SK-N-SH (cell line): ENCODE data around the gene FA2H. TPM values are rescaled to one million over a fixed set of nuclear protein-coding genes. Genes with fewer than 3 reads are reported as not detected.
"Not testable (repeated sequence)": the region's sequence is repeated elsewhere in the genome, so short reads cannot be mapped to it uniquely, and the experiment has no call there.

Source experiments
- CTCF ChIA-PET: fragments of 300-600, 350-600 bp; formaldehyde crosslinking; extraction: SDS; loops from one replicate; lab custom pipeline; 2021; lab: Yijun Ruan, JAX
- POLR2A ChIA-PET: fragments of 350-600 bp; sonication (Branson Sonifier 250); formaldehyde crosslinking; extraction: SDS; loops from one replicate; lab custom pipeline; 2020; ENCODE audit warnings: antibody characterized with exemption, inconsistent platforms; lab: Yijun Ruan, JAX
- DNase-seq: peaks from one replicate; pipeline ENCODE4 v3.0.0; 2012
- H2AFZ ChIP-seq: fragments of 200-600 bp; sonication (generic); 2 replicates; pipeline ENCODE4 v1.8.1; 2016; ENCODE audit warnings: antibody characterized with exemption, mild to moderate bottlenecking, low read depth
- H3F3A ChIP-seq: fragments of 200-600 bp; sonication (generic); replicated peaks from 2 replicates; pipeline ENCODE3; 2016; ENCODE audit warnings: antibody characterized with exemption, mild to moderate bottlenecking; ENCODE audit not compliant: insufficient read depth
- H3K27ac ChIP-seq, 2 experiments: fragments of 200-500 bp in 1 of 2; fragments of 200-600 bp in 1 of 2; sonication (Bioruptor generic) in 1 of 2; sonication (generic), shearing (Covaris generic) in 1 of 2; 2 replicates each; pipeline versions ENCODE4 v1.5.1 to v1.6.1; 2014 to 2016; ENCODE audit warnings: low read depth in 2 of 2, inconsistent platforms in 1 of 2, low read length in 1 of 2, mild to moderate bottlenecking in 1 of 2, mixed read lengths in 1 of 2
- H3K27me3 ChIP-seq: fragments of 200-600 bp; sonication (generic), shearing (Covaris generic); 2 replicates; pipeline ENCODE4 v1.6.1; 2016; ENCODE audit warnings: mixed run types; ENCODE audit not compliant: insufficient read depth
- H3K36me3 ChIP-seq, 2 experiments: fragments of 200-500 bp in 1 of 2; fragments of 200-600 bp in 1 of 2; sonication (Bioruptor generic) in 1 of 2; sonication (generic) in 1 of 2; replicated peaks in 1 of 2; 2 replicates each; pipeline versions ENCODE3 to v1.5.1; 2014 to 2016; ENCODE audit warnings: low read length in 1 of 2, mild to moderate bottlenecking in 1 of 2; ENCODE audit not compliant: insufficient read depth in 2 of 2, control insufficient read depth in 1 of 2
- H3K4me1 ChIP-seq, 2 experiments: fragments of 200-500 bp in 1 of 2; fragments of 200-600 bp in 1 of 2; sonication (Bioruptor generic) in 1 of 2; sonication (generic), shearing (Covaris generic) in 1 of 2; 2 replicates each; pipeline versions ENCODE4 v1.5.1 to v1.6.1; 2014 to 2016; ENCODE audit warnings: low read depth in 1 of 2, low read length in 1 of 2, mixed run types in 1 of 2; ENCODE audit not compliant: insufficient read depth in 2 of 2, control insufficient read depth in 1 of 2
- H3K4me2 ChIP-seq: fragments of 200-600 bp; sonication (generic), shearing (Covaris generic); 2 replicates; pipeline ENCODE4 v1.6.1; 2017; ENCODE audit warnings: mixed run types
- H3K4me3 ChIP-seq, 2 experiments: fragments of 200-500 bp in 1 of 2; fragments of 200-600 bp in 1 of 2; sonication (Bioruptor generic) in 1 of 2; sonication (generic), shearing (Covaris generic) in 1 of 2; 2 replicates each; pipeline versions ENCODE4 v1.5.1 to v1.8.1; 2014 to 2016; ENCODE audit warnings: low read depth in 2 of 2, inconsistent platforms in 1 of 2, low read length in 1 of 2, mild to moderate bottlenecking in 1 of 2, mixed read lengths in 1 of 2, moderate library complexity in 1 of 2
- H3K79me2 ChIP-seq: fragments of 200-600 bp; sonication (generic); 2 replicates; pipeline ENCODE4 v1.8.1; 2017; ENCODE audit warnings: mild to moderate bottlenecking; ENCODE audit not compliant: insufficient read depth
- H3K9ac ChIP-seq: fragments of 200-600 bp; sonication (generic); 2 replicates; pipeline ENCODE4 v1.6.1; 2017; ENCODE audit warnings: mixed run types
- H3K9me2 ChIP-seq: fragments of 200-600 bp; sonication (generic); 2 replicates; pipeline ENCODE4 v1.6.1; 2017; ENCODE audit warnings: mixed run types
- H3K9me3 ChIP-seq: fragments of 200-600 bp; sonication (generic); 2 replicates; pipeline ENCODE4 v1.6.1; 2017; ENCODE audit warnings: mixed run types, mild to moderate bottlenecking, moderate library complexity
- H4K20me1 ChIP-seq: fragments of 200-600 bp; sonication (generic); 2 replicates; pipeline ENCODE4 v1.6.1; 2017; ENCODE audit warnings: mild to moderate bottlenecking, mixed run types; ENCODE audit not compliant: insufficient read depth
- CHD2 ChIP-seq: fragments of 150-350 bp; IDR thresholded peaks from 2 replicates; pipeline ENCODE4 v1.6.1; 2018; ENCODE audit warnings: low read length; ENCODE audit not compliant: partially characterized antibody
- CTCF ChIP-seq: fragments of 200-600 bp; sonication (generic); IDR thresholded peaks from 2 replicates; pipeline ENCODE4 v1.6.1; 2017; ENCODE audit warnings: antibody characterized with exemption, mild to moderate bottlenecking, moderate library complexity
- EZH2phosphoT487 ChIP-seq: fragments of 200-600 bp; sonication (generic); IDR thresholded peaks from 2 replicates; pipeline ENCODE4 v1.6.1; 2017; ENCODE audit warnings: low read depth, mixed run types, mild to moderate bottlenecking, antibody characterized with exemption, moderate library complexity, borderline replicate concordance
- GATA2 ChIP-seq: sonication (generic); formaldehyde crosslinking; IDR thresholded peaks from 2 replicates; pipeline ENCODE4 v1.5.0; 2020; ENCODE audit warnings: mild to moderate bottlenecking, missing genetic modification reagents
- JUND ChIP-seq: IDR thresholded peaks from 2 replicates; pipeline ENCODE4 v1.4.0; 2012
- MEF2A ChIP-seq: IDR thresholded peaks from 2 replicates; pipeline ENCODE4 v1.4.0; 2012; ENCODE audit warnings: low read depth, borderline replicate concordance
- MXI1 ChIP-seq: IDR thresholded peaks from 2 replicates; pipeline ENCODE4 v1.6.1; 2012; ENCODE audit warnings: mild to moderate bottlenecking, low read depth, low read length, improper control_type of control experiment
- NFIC ChIP-seq: IDR thresholded peaks from 2 replicates; pipeline ENCODE4 v1.4.0; 2012; ENCODE audit warnings: borderline replicate concordance
- NRF1 ChIP-seq: IDR thresholded peaks from 2 replicates; pipeline ENCODE4 v1.6.1; 2012; ENCODE audit warnings: low read depth, mild to moderate bottlenecking, low read length
- POLR2AphosphoS5 ChIP-seq: IDR thresholded peaks from 2 replicates; pipeline ENCODE4 v1.6.1; 2012; ENCODE audit warnings: low read depth, low read length
- RAD21 ChIP-seq: IDR thresholded peaks from 2 replicates; pipeline ENCODE4 v1.6.1; 2012; ENCODE audit warnings: mild to moderate bottlenecking, low read length
- RXRA ChIP-seq: IDR thresholded peaks from 2 replicates; pipeline ENCODE4 v1.4.0; 2012; ENCODE audit warnings: low read depth, mild to moderate bottlenecking, borderline replicate concordance
- SMC3 ChIP-seq: IDR thresholded peaks from 2 replicates; pipeline ENCODE4 v1.6.1; 2012; ENCODE audit warnings: low read depth, low read length, improper control_type of control experiment
- TCF12 ChIP-seq: IDR thresholded peaks from 2 replicates; pipeline ENCODE4 v1.4.0; 2012
- USF1 ChIP-seq: IDR thresholded peaks from 2 replicates; pipeline ENCODE4 v1.4.0; 2012; ENCODE audit warnings: low read depth, borderline replicate concordance
- ZBTB33 ChIP-seq: IDR thresholded peaks from 2 replicates; pipeline ENCODE4 v1.4.0; 2012; ENCODE audit warnings: low read depth, borderline replicate concordance
- WGBS: methylation state at CpG from one replicate; pipeline ENCODE4 v1.1.6; 2017; ENCODE audit warnings: low lambda C conversion rate; 5-methylcytosine and 5-hydroxymethylcytosine counted together
- polyA plus RNA-seq, 3 experiments: library from polyadenylated mRNA; depleted of rRNA; stranded (reverse); fragments of >200 nt; gene quantifications; 2 replicates each; pipeline ENCODE4 v1.2.3, GENCODE V29; 2012

The FA2H gene
- polyA plus RNA-seq, 1 of the 3 experiments (the other 2 are of a cell fraction), result not detected

GRCh38 chr16:74723256-74723655 is 51.4 kb downstream of the FA2H start:
- no peaks in the 10 kb centered on the region for H3F3A ChIP-seq
- H3K27ac ChIP-seq, result no peak overlapping the region
- TF ChIP-seq ZBTB33, result no peak
- TF ChIP-seq, all 33 proteins: peak for 0
- no peaks in the 10 kb centered on the region for H4K20me1 ChIP-seq
- CTCF ChIA-PET, result interaction anchor here (0.6 to 3.3 kb wide), 2 partner anchors 90 to 281 kb away, joined by 3 to 13 read pairs; no protein-coding TSS in a partner anchor
- no peak overlapping the region for H3K4me3 ChIP-seq
- H3K4me2 ChIP-seq, result no peak overlapping the region
- no peaks in the 10 kb centered on the region; the same call in 1 of the 2 replicates for H3K27me3 ChIP-seq
- no peaks in the 10 kb centered on the region for H3K9me3 ChIP-seq
- no peak overlapping the region for H2AFZ ChIP-seq
- H3K79me2 ChIP-seq, result no peaks in the 10 kb centered on the region
- 80% methylated on average over 7 of the region's 7 CpGs for WGBS
- POLR2A ChIA-PET, result no interaction called here
- H3K9me2 ChIP-seq, result no peaks in the 10 kb centered on the region
- H3K36me3 ChIP-seq, result no peaks in the 10 kb centered on the region
- DNase-seq, result no peak
- H3K9ac ChIP-seq, result no peak overlapping the region
- no peaks in the 10 kb centered on the region for H3K4me1 ChIP-seq

GRCh38 chr16:74722156-74722555 is 52.5 kb downstream of the FA2H start:
- H3K4me3 ChIP-seq, H3K79me2 ChIP-seq, H4K20me1 ChIP-seq, H3K36me3 ChIP-seq, DNase-seq, H3K9me2 ChIP-seq, H3K27ac ChIP-seq, H3K27me3 ChIP-seq, H3K4me1 ChIP-seq, H3K4me2 ChIP-seq, H3F3A ChIP-seq, H2AFZ ChIP-seq, POLR2A ChIA-PET, H3K9ac ChIP-seq, H3K9me3 ChIP-seq: not testable (repeated sequence)
- CTCF ChIA-PET, result interaction anchor here (1.7 to 3.3 kb wide), 2 partner anchors 91 kb away, joined by 4 to 13 read pairs; no protein-coding TSS in a partner anchor
- 46% methylated on average over 2 of the region's 2 CpGs for WGBS

GRCh38 chr16:74721716-74722115 is 52.9 kb downstream of the FA2H start:
- Histone ChIP-seq H3K9ac (no peak overlapping the region), H4K20me1 (no peaks in the 10 kb centered on the region), H3K4me1 (no peaks in the 10 kb centered on the region), H2AFZ (no peak overlapping the region), H3F3A (no peaks in the 10 kb centered on the region), H3K27me3 (no peaks in the 10 kb centered on the region; the same call in 1 of the 2 replicates), H3K9me3 (no peaks in the 10 kb centered on the region), H3K36me3 (no peaks in the 10 kb centered on the region), H3K79me2 (no peaks in the 10 kb centered on the region), H3K4me3 (no peak overlapping the region), H3K4me2 (no peak overlapping the region), H3K27ac (no peak overlapping the region), H3K9me2 (no peaks in the 10 kb centered on the region)
- ChIA-PET POLR2A (no interaction called here), CTCF (interaction anchor here (1.4 to 3.7 kb wide), 3 partner anchors 12 to 141 kb away, joined by 4 to 20 read pairs (median 7); no protein-coding TSS in a partner anchor)
- TF ChIP-seq EZH2phosphoT487 (no peak), NRF1 (no peak), RAD21 (no peak), CHD2 (no peak), POLR2AphosphoS5 (no peak), CTCF (no peak), SMC3 (no peak), MXI1 (no peak), USF1 (no peak), RXRA (no peak), MEF2A (no peak), TCF12 (no peak), GATA2 (CRISPR knock-in tag) (no peak), NFIC (no peak), JUND (no peak)
- no peak for DNase-seq
- 75% methylated on average over 11 of the region's 11 CpGs for WGBS
